Vagina (tissue), 2 donors: Measurements from ENCODE around the gene DNAH7.

Source experiments
- POLR2AphosphoS5 ChIP-seq, 2 donors: sonication (generic); formaldehyde crosslinking; IDR thresholded peaks; one replicate each; pipeline ENCODE4 v1.9.0; 2017; ENCODE audit warnings: antibody characterized with exemption in 2 of 2, mild to moderate bottlenecking in 2 of 2, low read depth in 1 of 2; ENCODE audit not compliant: insufficient read depth in 1 of 2
- TF ChIP-seq, protein P1 (sequence below), 3 experiments: fragments of 450-650 bp in 2 of 3; fragments of 200-600 bp in 1 of 3; sonication (generic) in 1 of 3; IDR thresholded peaks; one replicate each; pipeline ENCODE4 v1.5.1; 2017 to 2019; ENCODE audit warnings: antibody characterized with exemption in 3 of 3, mild to moderate bottlenecking in 2 of 3, moderate library complexity in 2 of 3

DNA sequence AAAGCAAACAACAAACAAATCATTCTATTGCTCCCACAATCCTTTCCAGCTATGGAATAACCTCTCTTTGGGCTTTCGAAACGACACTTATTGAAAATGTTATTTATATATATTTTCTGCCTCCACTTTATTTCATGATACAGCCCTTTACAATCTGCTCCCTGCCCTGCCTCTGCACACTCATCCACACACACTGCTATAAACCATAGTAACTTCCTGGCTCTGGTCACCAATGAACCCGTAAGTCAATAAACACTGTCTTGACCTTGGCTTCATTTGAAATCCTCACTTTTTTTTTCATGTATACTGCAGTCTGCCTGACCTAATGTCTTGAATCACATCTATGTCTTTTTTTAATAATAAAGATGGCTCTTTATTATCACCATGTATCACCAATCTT, 250.1 kb downstream of the DNAH7 start:
- TF ChIP-seq, protein P1, sequence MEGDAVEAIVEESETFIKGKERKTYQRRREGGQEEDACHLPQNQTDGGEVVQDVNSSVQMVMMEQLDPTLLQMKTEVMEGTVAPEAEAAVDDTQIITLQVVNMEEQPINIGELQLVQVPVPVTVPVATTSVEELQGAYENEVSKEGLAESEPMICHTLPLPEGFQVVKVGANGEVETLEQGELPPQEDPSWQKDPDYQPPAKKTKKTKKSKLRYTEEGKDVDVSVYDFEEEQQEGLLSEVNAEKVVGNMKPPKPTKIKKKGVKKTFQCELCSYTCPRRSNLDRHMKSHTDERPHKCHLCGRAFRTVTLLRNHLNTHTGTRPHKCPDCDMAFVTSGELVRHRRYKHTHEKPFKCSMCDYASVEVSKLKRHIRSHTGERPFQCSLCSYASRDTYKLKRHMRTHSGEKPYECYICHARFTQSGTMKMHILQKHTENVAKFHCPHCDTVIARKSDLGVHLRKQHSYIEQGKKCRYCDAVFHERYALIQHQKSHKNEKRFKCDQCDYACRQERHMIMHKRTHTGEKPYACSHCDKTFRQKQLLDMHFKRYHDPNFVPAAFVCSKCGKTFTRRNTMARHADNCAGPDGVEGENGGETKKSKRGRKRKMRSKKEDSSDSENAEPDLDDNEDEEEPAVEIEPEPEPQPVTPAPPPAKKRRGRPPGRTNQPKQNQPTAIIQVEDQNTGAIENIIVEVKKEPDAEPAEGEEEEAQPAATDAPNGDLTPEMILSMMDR (IDR thresholded peaks at IDR 0.05), result no peak
- no peak for TF ChIP-seq POLR2AphosphoS5 (IDR thresholded peaks at IDR 0.05; ENCODE audit: insufficient read depth in 1 of 2, low read depth in 1 of 2)
